Measurements from ENCODE around the gene MATN4.
A peak's percentile ranks its signal among the peaks of the same experiment; 100 is the strongest.

MATN4 gene

GRCh38 chr20:45303586-45304463 is 4.3 kb downstream of the MATN4 start:
- no peaks in the 10 kb centered on the region for H3K27me3 ChIP-seq (ENCODE audit: insufficient read depth, low read length, poor library complexity)
- H3K36me3 ChIP-seq (ENCODE audit: insufficient read depth, low read length): no peaks in the 10 kb centered on the region
- no peaks in the 10 kb centered on the region for H3K4me1 ChIP-seq (ENCODE audit: insufficient read depth, low read length)
- DNase-seq (no peak), ATAC-seq (ENCODE audit: insufficient read depth, low read depth) (no peak)
- no peaks in the 10 kb centered on the region for H3K79me2 ChIP-seq (ENCODE audit: insufficient read depth, low read length)
- H3K9me3 ChIP-seq (ENCODE audit: insufficient read depth, low read length, severe bottlenecking): no peaks in the 10 kb centered on the region
- H3K4me2 ChIP-seq (ENCODE audit: insufficient read depth, low read length): no peak overlapping the region
- no peak overlapping the region for H3K4me3 ChIP-seq (ENCODE audit: low read depth in 1 of 2, low read length in 2 of 2)
- H3K27ac ChIP-seq (ENCODE audit: low read length): no peak overlapping the region
- TF ChIP-seq EZH2 (IDR thresholded peaks at IDR 0.05; ENCODE audit: borderline replicate concordance, low read depth, low read length, severe bottlenecking): no peak
- no peak for TF ChIP-seq CTCF (IDR thresholded peaks at IDR 0.05; ENCODE audit: borderline replicate concordance, extremely low read depth, low read length, poor library complexity, severe bottlenecking)
- no peak overlapping the region for H3K9ac ChIP-seq (ENCODE audit: low read depth, low read length)
- no peak overlapping the region for H2AFZ ChIP-seq (ENCODE audit: low read depth, low read length)
- no peaks in the 10 kb centered on the region for H4K20me1 ChIP-seq (ENCODE audit: insufficient read depth, low read length)

GRCh38 chr20:45301824-45302271 is 6.3 kb downstream of the MATN4 start:
- Histone ChIP-seq H3K4me2 (ENCODE audit: insufficient read depth, low read length) (no peak overlapping the region), H3K27me3 (ENCODE audit: insufficient read depth, low read length, poor library complexity) (no peaks in the 10 kb centered on the region), H3K9me3 (ENCODE audit: insufficient read depth, low read length, severe bottlenecking) (no peaks in the 10 kb centered on the region), H3K79me2 (ENCODE audit: insufficient read depth, low read length) (no peaks in the 10 kb centered on the region), H3K36me3 (ENCODE audit: insufficient read depth, low read length) (no peaks in the 10 kb centered on the region), H3K4me3 (ENCODE audit: low read depth in 1 of 2, low read length in 2 of 2) (no peak overlapping the region), H4K20me1 (ENCODE audit: insufficient read depth, low read length) (no peaks in the 10 kb centered on the region), H3K4me1 (ENCODE audit: insufficient read depth, low read length) (no peaks in the 10 kb centered on the region), H3K9ac (ENCODE audit: low read depth, low read length) (no peak overlapping the region), H3K27ac (ENCODE audit: low read length) (no peak overlapping the region), H2AFZ (ENCODE audit: low read depth, low read length) (no peak overlapping the region)
- ATAC-seq (ENCODE audit: insufficient read depth, low read depth): no peak
- no peak for DNase-seq
- TF ChIP-seq EZH2 (IDR thresholded peaks at IDR 0.05; ENCODE audit: borderline replicate concordance, low read depth, low read length, severe bottlenecking): no peak
- TF ChIP-seq CTCF (IDR thresholded peaks at IDR 0.05; ENCODE audit: borderline replicate concordance, extremely low read depth, low read length, poor library complexity, severe bottlenecking): no peak

- Histone ChIP-seq H3K4me2 (ENCODE audit: insufficient read depth, low read length) (no peak overlapping the region), H2AFZ (ENCODE audit: low read depth, low read length) (no peak overlapping the region), H3K79me2 (ENCODE audit: insufficient read depth, low read length) (no peaks in the 10 kb centered on the region), H3K27ac (ENCODE audit: low read length) (no peak overlapping the region), H4K20me1 (ENCODE audit: insufficient read depth, low read length) (no peaks in the 10 kb centered on the region), H3K36me3 (ENCODE audit: insufficient read depth, low read length) (no peaks in the 10 kb centered on the region), H3K9me3 (ENCODE audit: insufficient read depth, low read length, severe bottlenecking) (no peaks in the 10 kb centered on the region), H3K4me1 (ENCODE audit: insufficient read depth, low read length) (no peaks in the 10 kb centered on the region), H3K4me3 (ENCODE audit: low read depth in 1 of 2, low read length in 2 of 2) (no peak overlapping the region), H3K9ac (ENCODE audit: low read depth, low read length) (no peak overlapping the region), H3K27me3 (ENCODE audit: insufficient read depth, low read length, poor library complexity) (no peaks in the 10 kb centered on the region)
- peak; percentile 62 for DNase-seq
- TF ChIP-seq EZH2 (IDR thresholded peaks at IDR 0.05; ENCODE audit: borderline replicate concordance, low read depth, low read length, severe bottlenecking) (no peak), CTCF (IDR thresholded peaks at IDR 0.05; ENCODE audit: borderline replicate concordance, extremely low read depth, low read length, poor library complexity, severe bottlenecking) (peak; percentile 71)
- ATAC-seq (ENCODE audit: insufficient read depth, low read depth): peak; percentile 90
Measured at GRCh38 chr20:45300961-45301360, 7.1 kb downstream of the MATN4 start.
